Tongue (tissue), 2 donors: ENCODE results near the gene SLC2A14. TPM values are rescaled to one million over a fixed set of nuclear protein-coding genes. Genes with fewer than 3 reads are reported as not detected.
"Not testable (repeated sequence)": the region's sequence is repeated elsewhere in the genome, so short reads cannot be mapped to it uniquely, and the experiment has no call there.

ENCODE experiments used
- DNase-seq: peaks from one replicate; pipeline ENCODE4 v3.0.0-alpha.2; 2015
- total RNA-seq: library from RNA; depleted of rRNA; stranded (reverse); fragments of >200 nt; gene quantifications from one replicate; pipeline ENCODE4 v1.2.3, GENCODE V29; 2014

The SLC2A14 gene
- total RNA-seq: not detected

DNA sequence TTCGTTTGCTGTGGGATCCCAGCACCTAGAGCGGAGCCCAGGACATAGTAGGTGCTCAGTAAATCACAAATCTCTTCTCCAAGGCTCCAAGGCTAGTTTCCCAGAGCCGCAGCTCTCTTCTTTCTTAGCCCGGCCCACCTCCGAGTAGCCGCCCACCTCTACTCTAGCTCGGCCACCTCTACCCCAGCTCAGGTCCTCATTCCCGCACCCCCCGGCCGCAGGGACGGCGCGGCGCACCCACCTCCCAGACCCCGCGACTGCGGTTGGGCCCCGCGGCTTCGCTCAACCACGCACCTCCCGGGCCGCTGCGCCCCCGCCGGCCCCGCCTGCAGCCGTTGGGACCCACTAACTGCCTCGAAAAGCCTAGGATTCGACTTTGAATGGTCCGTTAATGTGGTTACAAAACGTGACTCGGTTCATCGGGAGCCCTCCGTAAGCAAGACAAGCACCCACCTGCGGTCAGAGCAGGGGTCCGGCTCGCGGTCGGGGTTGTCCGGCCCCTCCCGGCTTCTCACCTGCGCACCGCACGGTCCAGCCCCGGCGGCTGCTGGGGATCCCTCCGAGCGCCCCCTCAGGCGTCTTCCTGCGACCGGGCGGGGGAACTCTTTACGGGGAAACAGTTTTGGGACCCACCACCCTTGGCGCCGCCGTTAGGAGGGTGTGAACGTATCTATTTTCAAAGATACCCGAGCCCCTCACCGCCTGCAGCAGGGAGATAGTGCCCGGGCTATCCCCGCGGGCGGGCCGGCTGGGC lies at the start of gene SLC2A14:
SLC2A14 (minus strand) TSS at position 350 of the 754 bp plus-strand sequence. CDS start 3,035 bp downstream, outside the sequence.
- no peak for DNase-seq

GRCh38 chr12:7921181-7921580 lies 48.5 kb upstream of the SLC2A14 start:
- not testable (repeated sequence) for DNase-seq

- not testable (repeated sequence) for DNase-seq
Observed at GRCh38 chr12:7918268-7918590, 45.5 kb upstream of the SLC2A14 start.

- no peak for DNase-seq
Observed at GRCh38 chr12:7917392-7918267, 44.9 kb upstream of the SLC2A14 start.

- DNase-seq: no peak
Observed at GRCh38 chr12:7916936-7917335, 44.2 kb upstream of the SLC2A14 start.

DNA sequence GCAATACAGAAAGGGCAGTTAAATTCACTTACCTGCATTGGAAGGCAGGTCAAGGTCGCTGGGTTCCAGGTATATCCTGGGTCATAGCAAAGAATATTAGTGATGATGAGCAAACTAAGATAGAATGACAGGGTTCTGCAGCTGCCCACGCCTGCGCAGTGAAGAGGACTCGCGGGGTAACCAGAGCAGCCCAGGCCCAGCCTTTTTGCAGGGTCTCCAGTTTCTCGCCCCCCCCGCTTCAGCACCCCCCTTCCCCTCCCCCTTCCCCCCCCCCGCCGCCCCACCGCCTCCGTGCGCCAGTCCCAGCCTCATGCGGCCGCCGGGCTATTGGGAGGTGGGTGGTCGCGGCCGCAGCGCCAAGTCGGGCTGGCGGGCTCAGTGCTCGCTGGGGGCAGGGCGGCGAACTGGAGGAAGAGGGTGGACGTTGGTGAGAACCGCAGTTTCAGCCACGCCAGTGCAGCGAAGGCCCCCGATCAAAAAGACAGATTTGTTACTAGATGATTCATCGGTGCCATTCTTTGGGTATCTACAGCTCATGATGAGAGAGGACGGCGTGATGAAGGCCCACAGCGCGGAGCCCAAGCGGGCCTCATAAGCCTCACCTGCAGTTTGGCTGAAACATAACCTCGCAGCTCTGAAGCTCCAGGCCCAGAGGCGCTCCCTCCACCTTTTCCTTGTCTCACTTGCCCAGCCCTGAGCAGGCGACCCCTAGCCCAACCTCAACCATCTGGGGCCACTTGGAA lies 43.1 kb upstream of the SLC2A14 start:
- DNase-seq: peak; percentile 19

DNA sequence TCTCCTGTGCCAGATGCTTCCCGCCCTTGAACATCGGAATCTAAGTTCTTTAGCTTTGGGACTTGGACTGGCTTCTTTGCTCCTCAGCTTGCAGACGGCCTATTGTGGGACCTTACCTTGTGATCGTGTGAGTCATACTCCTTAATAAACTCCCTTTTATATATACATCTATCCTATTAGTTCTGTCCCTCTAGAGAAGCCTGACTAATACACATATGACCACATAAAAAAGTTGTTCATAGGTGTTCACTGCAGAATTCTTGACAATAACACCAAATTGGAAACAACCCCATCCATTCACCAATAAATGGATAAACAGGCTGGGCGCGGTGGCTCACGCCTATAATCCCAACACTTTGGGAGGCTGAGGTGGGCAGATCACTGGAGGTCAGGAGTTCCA lies 37.4 kb upstream of the SLC2A14 start:
- not testable (repeated sequence) for DNase-seq

- no peak for DNase-seq
Observed at GRCh38 chr12:7907009-7907408, 34.3 kb upstream of the SLC2A14 start.

DNA sequence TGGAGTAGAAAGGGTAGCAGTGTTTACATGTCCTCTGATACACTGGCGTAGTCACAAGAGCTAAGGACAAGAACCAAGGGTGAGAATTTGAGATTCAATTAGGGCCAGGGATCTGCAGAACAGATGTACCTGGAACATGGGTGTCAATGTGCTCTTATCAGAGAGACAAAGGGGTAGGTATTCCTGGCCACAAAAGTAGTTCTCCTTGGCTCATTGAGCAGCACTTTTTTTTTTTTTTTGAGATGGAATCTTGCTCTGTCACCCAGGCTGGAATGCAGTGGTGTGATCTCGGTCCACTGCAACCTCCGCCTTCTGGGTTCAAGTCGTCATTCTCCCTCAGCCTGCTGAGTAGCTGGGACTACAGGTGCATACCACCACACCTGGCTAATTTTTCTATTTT lies 33.6 kb upstream of the SLC2A14 start:
- DNase-seq: not testable (repeated sequence)

GRCh38 chr12:7905600-7906125 lies 32.9 kb upstream of the SLC2A14 start:
- DNase-seq: not testable (repeated sequence)

- DNase-seq: peak; percentile 47
Observed at GRCh38 chr12:7905071-7905470, 32.4 kb upstream of the SLC2A14 start.

DNA sequence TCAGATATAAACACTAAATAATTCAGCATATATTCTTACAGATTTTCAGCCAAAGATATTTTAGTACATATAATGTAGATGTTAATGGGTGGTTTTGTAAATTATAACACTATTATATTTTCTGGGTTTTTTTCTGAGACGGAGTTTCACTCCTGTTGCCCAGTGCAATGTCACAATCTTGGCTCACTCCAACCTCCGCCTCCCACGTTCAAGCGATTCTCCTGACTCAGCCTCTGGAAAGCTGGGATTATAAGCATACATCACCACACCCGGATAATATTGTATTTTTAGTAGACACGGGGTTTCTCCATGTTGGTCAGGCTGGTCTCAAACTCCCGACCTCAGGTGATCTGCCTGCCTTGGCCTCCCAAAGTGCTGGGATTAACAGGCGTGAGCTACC lies 29.7 kb upstream of the SLC2A14 start:
- not testable (repeated sequence) for DNase-seq

- no peak for DNase-seq
Observed at GRCh38 chr12:7899755-7900154, 27.0 kb upstream of the SLC2A14 start.

DNA sequence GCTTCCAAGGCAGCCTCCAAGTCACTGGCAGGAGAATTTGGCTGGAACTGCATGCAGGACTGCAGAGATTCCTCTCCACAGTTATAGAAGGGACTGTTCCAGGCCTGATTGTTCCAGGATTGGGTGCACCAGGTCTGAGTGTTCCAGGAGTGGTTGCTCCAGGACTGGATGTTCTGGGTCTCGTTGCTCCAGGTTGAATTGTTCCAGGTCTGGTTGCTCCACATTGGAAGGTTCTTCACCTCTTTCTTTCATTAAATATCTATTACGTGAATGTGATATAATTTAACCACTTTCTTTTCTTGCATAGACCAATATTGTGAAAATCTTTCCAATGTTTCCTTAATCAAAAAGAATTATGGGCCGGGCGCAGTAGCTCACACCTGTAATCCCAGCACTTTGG lies 24.0 kb upstream of the SLC2A14 start:
- not testable (repeated sequence) for DNase-seq

DNA sequence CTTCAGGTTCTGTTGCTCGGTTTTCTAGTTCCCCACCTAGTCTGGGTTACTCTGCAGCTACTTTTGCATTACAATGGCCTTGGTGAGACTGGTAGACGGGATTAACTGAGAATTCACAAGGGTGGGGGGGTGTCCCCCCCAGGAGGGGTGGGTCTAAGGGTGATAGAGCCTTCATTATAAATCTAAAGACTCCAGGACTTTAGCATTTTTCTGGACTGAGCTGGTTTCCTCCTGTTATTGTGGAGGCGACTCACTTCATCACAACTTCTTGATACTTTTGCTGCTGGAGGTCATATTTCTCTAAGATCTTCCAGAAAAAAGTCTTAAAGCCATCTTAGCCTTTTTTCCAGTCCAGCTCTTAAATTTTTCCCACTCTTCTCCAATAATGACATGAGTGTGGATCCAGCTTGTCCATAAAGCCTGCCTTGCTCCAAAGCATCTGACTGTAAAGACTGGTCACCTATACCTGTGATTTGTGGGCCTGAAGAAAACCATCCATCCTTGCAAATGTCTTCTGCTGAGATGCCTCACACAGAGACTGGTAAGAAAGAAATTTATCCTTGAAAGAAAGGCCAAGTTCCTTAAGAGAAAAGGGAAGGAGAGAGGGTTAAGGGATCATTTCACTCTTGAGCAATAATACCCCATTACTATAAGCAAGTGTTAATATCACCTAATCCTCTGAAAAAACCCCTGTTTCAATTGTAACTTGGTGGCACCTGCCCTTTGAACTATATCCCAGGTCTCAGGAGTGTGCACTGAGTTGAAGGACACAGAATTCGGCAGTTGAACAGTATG lies 19.7 kb upstream of the SLC2A14 start:
- no peak for DNase-seq

- no peak for DNase-seq
Observed at GRCh38 chr12:7884689-7885088, 12.0 kb upstream of the SLC2A14 start.

- not testable (repeated sequence) for DNase-seq
Observed at GRCh38 chr12:7881736-7882120, 9.0 kb upstream of the SLC2A14 start.

- not testable (repeated sequence) for DNase-seq
Observed at GRCh38 chr12:7880952-7881735, 8.4 kb upstream of the SLC2A14 start.

GRCh38 chr12:7879246-7879645 lies 6.5 kb upstream of the SLC2A14 start:
- DNase-seq: no peak

GRCh38 chr12:7877420-7877819 lies 4.7 kb upstream of the SLC2A14 start:
- no peak for DNase-seq

GRCh38 chr12:7870335-7870734 lies 2.4 kb downstream of the SLC2A14 start:
- no peak for DNase-seq
